ENCODE results near the gene KCNJ13.
"Not testable (repeated sequence)": the region's sequence is repeated elsewhere in the genome, so short reads cannot be mapped to it uniquely, and the experiment has no call there.

KCNJ13 gene

GRCh38 chr2:232767866-232768265, 8.5 kb downstream of the KCNJ13 start:
- no peak for DNase-seq (ENCODE audit: low read depth in 2 of 2)

- DNase-seq (ENCODE audit: low read depth in 2 of 2): peak in 1 of 2 donors; percentile 17
These were observed 15.0 kb downstream of the KCNJ13 start for GRCh38 chr2:232761301-232761907.

DNA sequence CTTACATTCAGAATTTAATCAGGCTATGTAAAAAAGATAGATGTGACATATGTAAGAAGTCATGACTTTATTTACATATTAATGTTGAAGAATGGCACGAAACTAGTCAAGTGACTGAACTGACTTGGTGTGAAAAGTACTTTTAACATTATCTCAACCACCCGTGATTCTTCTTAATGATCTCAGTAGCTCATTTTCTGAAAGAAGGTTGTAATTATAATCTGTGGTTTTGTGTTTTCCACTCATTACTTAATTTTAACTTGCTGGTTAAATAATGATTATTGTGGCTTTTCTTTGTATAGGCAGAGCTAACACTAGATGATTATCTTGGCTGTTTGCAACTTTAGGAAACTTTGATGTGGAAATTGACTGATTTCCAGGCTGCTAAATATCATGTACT, 18.5 kb downstream of the KCNJ13 start:
- no peak for DNase-seq (ENCODE audit: low read depth in 2 of 2)

- DNase-seq (ENCODE audit: low read depth in 2 of 2): no peak
These were observed 26.2 kb downstream of the KCNJ13 start for GRCh38 chr2:232750135-232750671.

DNA sequence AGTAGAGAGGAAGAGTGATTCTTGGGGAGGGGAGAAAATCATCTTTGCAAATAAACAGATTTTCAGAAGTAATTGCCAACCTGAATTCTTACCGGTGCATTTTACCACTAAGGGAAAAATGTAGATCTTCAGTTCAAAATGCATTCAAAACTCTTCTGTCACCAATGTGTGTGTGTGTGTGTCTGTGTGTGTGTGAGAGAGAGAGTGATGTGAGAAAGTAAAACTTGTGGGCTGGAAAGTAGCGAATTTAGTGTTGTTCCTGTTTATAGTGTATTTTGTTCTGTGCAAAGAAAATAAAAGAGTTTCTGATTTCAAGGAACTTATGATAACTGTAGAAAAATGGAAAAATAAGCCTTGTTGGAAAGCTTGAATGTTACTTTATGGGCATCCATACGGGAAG, 27.0 kb downstream of the KCNJ13 start:
- DNase-seq (ENCODE audit: low read depth in 2 of 2): no peak

GRCh38 chr2:232748038-232748437, 28.3 kb downstream of the KCNJ13 start:
- no peak for DNase-seq (ENCODE audit: low read depth in 2 of 2)

DNA sequence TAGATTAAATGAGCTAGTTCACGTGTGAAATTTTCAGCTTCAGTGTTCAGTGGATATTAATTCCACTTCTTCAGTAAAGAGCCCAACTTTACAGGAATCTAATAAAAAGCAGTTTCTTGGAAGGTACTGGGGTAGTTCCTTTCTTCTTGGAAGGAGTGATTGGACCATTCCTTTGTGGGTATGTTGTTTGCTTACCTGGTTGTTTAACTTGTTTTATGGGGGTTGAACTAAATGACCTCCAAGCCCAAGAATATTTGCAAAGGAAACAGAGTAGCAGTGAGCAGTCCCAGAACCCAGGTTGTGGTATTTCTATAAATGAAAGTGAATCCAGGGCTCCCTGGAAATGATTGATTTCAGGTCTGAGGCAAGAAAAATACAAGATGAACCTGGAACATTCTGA, 31.4 kb downstream of the KCNJ13 start:
- no peak for DNase-seq (ENCODE audit: low read depth in 2 of 2)

DNA sequence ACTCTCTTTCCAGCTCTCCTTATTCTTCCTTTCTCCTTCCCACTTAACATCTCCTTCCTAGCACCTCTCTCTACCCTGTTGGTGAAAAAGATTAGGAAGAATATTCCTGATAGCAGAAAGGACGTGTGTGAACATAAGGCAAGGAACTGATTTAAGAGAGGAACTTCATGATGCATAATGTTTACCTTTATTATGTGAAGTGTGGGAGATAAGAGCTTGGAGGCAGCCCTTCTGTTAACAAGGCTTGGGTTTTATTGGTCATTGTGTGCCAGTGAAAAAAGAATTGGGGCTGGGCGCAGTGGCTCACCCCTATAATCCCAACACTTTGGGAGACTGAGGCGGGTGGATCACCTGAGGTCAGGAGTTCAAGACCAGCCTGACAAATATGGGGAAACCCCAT, 34.4 kb downstream of the KCNJ13 start:
- DNase-seq (ENCODE audit: low read depth in 2 of 2): no peak

DNA sequence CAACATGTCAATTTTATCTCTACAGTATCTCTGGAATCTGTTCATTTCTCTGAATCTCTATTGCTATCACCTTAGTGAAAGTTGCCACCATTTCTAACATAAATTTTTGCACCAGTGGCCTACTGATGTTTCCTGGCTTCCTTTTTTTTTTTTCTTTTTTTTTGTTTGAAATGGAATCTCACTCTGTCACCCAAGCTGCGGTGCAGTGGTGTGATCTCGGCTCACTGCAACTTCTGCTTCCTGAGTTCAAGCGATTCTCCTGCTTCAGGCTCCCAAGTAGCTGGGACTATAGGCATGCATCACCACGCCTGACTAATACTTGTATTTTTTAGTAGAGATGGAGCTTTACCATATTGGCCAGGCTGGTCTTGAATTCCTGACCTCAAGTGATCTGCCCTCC, 35.1 kb downstream of the KCNJ13 start:
- no peak for DNase-seq (ENCODE audit: low read depth in 2 of 2)

GRCh38 chr2:232731470-232731869, 44.9 kb downstream of the KCNJ13 start:
- DNase-seq (ENCODE audit: low read depth in 2 of 2): no peak

DNA sequence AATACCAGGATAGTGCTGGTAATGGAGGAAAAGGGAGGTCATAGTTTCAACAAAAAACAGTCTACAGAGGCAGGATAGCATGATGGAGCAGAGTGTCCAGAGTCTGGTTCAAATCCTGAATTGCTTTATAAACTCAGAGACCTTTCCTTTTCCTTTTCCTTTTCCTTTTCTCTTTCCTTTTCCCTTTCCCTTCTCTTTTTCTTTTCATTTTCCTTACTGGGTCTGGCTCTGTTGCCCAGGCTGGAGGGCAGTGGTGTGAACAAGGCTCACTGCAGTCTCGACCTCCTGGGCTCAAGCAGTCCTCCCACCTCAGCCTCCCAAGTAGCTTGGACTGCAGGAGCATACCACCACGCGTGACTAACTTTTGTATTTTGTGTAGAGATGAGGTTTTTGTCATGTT, 47.6 kb downstream of the KCNJ13 start:
- no peak for DNase-seq (ENCODE audit: low read depth in 2 of 2)

GRCh38 chr2:232723027-232723426, 53.3 kb downstream of the KCNJ13 start:
- DNase-seq (ENCODE audit: low read depth in 2 of 2): no peak

- DNase-seq (ENCODE audit: low read depth in 2 of 2): no peak
These were observed 54.5 kb downstream of the KCNJ13 start for GRCh38 chr2:232721882-232722281.

DNA sequence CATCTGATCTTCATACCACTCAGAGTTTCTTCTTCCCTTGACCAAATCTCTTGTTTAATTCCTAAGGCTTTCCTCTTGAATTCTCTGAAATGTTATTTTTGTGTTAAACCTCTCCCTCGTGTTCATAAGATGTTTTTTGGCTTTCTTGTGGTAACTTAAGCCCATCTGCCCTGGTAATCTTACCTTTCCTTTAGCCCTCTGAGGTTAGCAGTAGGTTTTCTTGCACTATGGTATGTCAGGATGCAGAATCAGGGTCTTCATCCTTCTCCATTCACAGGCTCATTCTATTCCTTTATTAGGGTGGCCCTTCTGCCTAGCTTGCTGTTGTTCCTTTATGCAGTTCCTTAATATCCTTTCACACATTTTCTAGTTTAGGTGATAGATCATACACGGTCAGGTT, 55.1 kb downstream of the KCNJ13 start:
- no peak for DNase-seq (ENCODE audit: low read depth in 2 of 2)

- not testable (repeated sequence) for DNase-seq (ENCODE audit: low read depth in 2 of 2)
These were observed 56.3 kb downstream of the KCNJ13 start for GRCh38 chr2:232720056-232720455.

Measured in stimulated activated CD8-positive, alpha-beta memory T cell treated with anti-CD3 and anti-CD28 coated beads, Interleukin-7, amount 100 ng/mL, for 4 hours (primary cell).